Measurements from ENCODE around the gene FRMD5.

Gene FRMD5

DNA sequence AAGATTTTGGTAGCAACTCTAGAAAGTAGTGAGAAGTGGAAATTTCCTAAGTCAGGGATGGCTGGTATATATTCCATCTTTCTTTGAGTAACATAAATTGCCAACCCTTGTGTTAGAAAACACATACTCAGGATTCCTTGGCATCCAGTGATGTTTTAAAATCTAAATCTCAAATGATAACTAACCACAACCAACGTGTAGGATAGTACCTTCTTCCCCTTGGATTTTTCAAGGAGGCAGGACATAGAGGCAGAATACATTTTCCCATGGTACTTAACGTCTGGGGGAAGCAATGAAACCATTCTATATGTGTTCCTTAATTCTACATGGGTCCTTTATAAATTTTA lies 274.8 kb downstream of the FRMD5 start:
- H3K4me3 ChIP-seq (ENCODE audit: low read depth, low read length): no peak overlapping the region
- DNase-seq (ENCODE audit: low read depth): no peak
- TF ChIP-seq, protein P1, sequence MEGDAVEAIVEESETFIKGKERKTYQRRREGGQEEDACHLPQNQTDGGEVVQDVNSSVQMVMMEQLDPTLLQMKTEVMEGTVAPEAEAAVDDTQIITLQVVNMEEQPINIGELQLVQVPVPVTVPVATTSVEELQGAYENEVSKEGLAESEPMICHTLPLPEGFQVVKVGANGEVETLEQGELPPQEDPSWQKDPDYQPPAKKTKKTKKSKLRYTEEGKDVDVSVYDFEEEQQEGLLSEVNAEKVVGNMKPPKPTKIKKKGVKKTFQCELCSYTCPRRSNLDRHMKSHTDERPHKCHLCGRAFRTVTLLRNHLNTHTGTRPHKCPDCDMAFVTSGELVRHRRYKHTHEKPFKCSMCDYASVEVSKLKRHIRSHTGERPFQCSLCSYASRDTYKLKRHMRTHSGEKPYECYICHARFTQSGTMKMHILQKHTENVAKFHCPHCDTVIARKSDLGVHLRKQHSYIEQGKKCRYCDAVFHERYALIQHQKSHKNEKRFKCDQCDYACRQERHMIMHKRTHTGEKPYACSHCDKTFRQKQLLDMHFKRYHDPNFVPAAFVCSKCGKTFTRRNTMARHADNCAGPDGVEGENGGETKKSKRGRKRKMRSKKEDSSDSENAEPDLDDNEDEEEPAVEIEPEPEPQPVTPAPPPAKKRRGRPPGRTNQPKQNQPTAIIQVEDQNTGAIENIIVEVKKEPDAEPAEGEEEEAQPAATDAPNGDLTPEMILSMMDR (IDR thresholded peaks at IDR 0.05; ENCODE audit: low read depth, low read length, missing control alignments): no peak

DNA sequence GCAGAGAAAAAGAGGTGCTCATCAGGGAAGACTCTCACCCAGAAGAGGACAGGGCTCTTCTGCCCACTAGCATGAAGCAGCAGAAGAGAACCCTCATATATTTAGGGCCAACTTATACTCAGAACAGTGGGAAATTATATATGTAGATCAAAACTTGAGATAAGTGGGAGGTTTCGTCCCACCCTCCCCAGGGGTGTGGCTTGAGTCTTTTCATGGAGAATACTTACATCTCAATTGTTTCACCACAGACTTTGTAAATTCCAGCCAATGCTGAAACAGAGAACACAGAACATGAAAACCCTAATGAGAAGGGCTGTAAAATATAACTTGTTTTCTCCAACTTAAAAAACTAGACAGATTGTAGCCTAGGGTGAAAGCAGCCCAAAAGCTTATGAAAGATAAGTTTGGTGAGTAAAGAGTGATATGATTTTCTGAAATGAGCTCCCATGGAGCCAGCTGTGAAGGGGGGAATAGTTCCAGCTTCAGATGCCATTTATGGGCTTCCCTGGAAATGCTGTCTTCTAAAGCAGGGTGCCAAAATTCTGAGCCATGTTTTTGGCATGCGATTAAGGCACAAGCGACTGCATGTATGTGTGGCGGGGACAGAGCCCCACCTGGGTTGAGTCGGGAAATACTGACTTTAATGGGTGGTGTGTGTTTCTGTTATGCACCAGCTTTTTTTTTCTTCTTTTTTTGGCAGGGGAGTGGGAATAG lies 275.4 kb downstream of the FRMD5 start:
- no peak overlapping the region for H3K4me3 ChIP-seq (ENCODE audit: low read depth, low read length)
- TF ChIP-seq, protein P1 (IDR thresholded peaks at IDR 0.05; ENCODE audit: low read depth, low read length, missing control alignments): no peak
- DNase-seq (ENCODE audit: low read depth): no peak

DNA sequence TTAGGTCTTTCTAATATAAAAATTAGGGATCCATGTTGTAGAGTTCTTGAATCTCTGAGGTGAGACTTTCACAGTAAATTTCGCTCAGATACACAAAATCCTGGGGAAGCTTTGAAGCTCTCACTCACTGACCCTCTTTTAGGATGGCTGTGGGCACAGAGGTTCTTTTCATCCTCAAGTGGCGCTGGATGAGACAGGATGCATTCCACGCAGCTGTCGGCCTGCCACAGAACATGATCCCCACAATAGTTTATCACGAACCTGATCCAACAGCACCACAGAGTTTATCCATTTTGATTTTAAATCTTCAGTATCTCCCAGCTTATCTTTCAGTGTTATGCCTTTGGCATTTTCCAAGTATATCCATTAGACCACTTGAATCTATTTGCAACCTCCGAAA lies 276.4 kb downstream of the FRMD5 start:
- TF ChIP-seq, protein P1 (IDR thresholded peaks at IDR 0.05; ENCODE audit: low read depth, low read length, missing control alignments): no peak
- H3K4me3 ChIP-seq (ENCODE audit: low read depth, low read length): no peak overlapping the region
- no peak for DNase-seq (ENCODE audit: low read depth)

DNA sequence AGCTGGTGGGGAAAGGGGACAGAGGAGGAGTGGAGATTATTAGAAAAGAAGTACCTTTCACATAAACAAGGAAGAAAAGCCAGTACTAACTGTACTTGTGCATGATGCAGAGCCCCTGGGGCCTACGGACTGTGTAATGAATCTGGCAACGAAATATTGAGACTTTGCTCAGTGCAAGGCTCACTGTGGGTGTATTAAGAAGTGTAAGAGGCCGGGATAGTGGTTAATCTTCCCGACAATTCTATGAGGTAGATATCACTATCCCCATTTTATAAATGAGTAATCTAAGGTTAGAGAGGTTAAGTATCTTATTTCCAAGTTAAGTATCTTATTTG lies 278.8 kb downstream of the FRMD5 start:
- TF ChIP-seq, protein P1 (IDR thresholded peaks at IDR 0.05; ENCODE audit: low read depth, low read length, missing control alignments): no peak
- no peak for DNase-seq (ENCODE audit: low read depth)
- H3K4me3 ChIP-seq (ENCODE audit: low read depth, low read length): no peak overlapping the region

DNA sequence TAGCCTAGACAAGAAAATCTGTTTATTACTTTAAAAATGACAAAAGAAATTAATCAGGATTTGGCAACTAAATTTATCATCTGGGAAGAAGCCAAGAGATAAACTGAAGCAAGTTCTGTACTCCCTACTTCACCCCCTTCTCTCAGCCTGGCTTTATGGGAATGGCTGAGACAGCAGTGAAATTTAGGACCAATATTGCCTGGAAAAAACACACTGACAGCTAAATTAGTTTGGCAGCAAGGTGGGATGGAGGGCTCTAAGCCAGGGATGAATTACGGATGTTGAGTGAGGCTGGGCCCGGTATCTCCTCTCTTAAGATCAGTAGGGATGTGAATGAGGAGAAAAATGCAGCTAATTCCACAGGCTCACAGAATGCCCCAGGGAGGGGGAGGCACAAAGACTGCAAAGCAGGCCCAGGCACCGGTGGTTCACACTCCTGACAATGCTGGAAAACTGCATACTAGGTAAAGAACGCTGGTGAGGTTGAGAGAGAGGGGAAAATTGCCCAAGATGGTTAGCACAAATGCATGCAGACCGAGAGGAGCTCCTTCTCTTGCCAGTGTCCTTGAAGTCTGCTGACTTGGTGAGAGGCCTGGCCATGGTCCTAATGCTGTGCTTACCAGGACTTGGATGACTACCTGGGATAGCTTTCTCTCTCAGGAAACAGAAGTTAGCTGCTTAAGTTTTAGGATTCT lies 279.3 kb downstream of the FRMD5 start:
- H3K4me3 ChIP-seq (ENCODE audit: low read depth, low read length): no peak overlapping the region
- no peak for DNase-seq (ENCODE audit: low read depth)
- TF ChIP-seq, protein P1 (IDR thresholded peaks at IDR 0.05; ENCODE audit: low read depth, low read length, missing control alignments): no peak

DNA sequence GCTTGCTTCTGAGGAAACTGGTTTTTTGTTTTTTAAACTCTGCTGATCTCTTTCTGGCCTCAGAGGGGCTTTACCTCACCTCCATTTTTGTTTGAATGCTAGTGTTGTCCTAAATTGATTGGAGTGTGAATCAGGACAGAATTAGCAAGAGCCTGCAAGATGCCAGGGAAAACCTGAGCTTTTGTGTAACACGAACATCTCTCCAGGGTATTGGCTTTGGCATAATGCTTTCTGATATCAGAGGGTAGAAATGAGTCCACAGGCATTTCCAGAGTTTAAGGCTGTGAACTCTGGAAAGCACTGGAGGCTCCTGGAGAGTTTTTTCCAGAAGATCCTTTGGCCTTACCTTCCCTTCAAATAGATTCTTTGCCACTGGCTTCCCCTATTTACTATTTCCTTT lies 281.1 kb downstream of the FRMD5 start:
- H3K4me3 ChIP-seq (ENCODE audit: low read depth, low read length): no peak overlapping the region
- no peak for DNase-seq (ENCODE audit: low read depth)
- TF ChIP-seq, protein P1 (IDR thresholded peaks at IDR 0.05; ENCODE audit: low read depth, low read length, missing control alignments): no peak

Data from GM12864 (cell line).